Activated B cell treated with CpG ODN at 0.5 μM for 24 hours (primary cell): ENCODE data around the gene FAM180A. TPM values are rescaled to one million over a fixed set of nuclear protein-coding genes. Genes with fewer than 3 reads are reported as not detected.

ENCODE experiments used
- ATAC-seq: fragments of 200-7000 bp; cut with Tn5 transposase; one replicate; pipeline ENCODE4 v1.10.0; 2021; ENCODE audit warnings: low read depth, mild to moderate bottlenecking, moderate library complexity
- CTCF ChIA-PET: fragments of 350-600 bp; sonication (Branson Sonifier 250); formaldehyde crosslinking; loops from one replicate; lab custom pipeline; 2021; ENCODE audit warnings: antibody characterized with exemption; lab: Charles Lee
- POLR2A ChIA-PET: fragments of 350-600 bp; sonication (Branson Sonifier 250); formaldehyde crosslinking; loops from one replicate; lab custom pipeline; 2021; ENCODE audit warnings: antibody characterized with exemption; lab: Charles Lee
- DNase-seq: peaks from one replicate; pipeline ENCODE4 v3.0.0; 2022
- H3K27ac Mint-ChIP-seq: one replicate; pipeline ENCODE4 v1.8.0; 2020; ENCODE audit warnings: mixed read lengths
- H3K27me3 Mint-ChIP-seq: one replicate; pipeline ENCODE4 v1.8.0; 2021; ENCODE audit warnings: mixed read lengths
- H3K36me3 Mint-ChIP-seq: one replicate; pipeline ENCODE4 v1.8.0; 2021; ENCODE audit warnings: low read depth, mixed read lengths
- H3K4me1 Mint-ChIP-seq: one replicate; pipeline ENCODE4 v1.8.0; 2021; ENCODE audit warnings: mixed read lengths
- H3K4me3 Mint-ChIP-seq: one replicate; pipeline ENCODE4 v1.8.0; 2020; ENCODE audit warnings: mild to moderate bottlenecking, mixed read lengths
- H3K9me3 Mint-ChIP-seq: one replicate; pipeline ENCODE4 v1.8.0; 2020; ENCODE audit warnings: mixed read lengths
- CTCF ChIP-seq: fragments of 200-600 bp; IDR thresholded peaks from one replicate; pipeline ENCODE4 v1.8.0; 2022; ENCODE audit warnings: antibody characterized with exemption, mild to moderate bottlenecking
- intact Hi-C: fragments of 100-400 bp; cut with micrococcal nuclease; formaldehyde crosslinking; loops from one replicate; pipeline ENCODE4 v1.15.1; 2024
- total RNA-seq: library from RNA; stranded (reverse); gene quantifications from 2 replicates; pipeline ENCODE4 v1.2.3, GENCODE V29; 2022

Gene FAM180A
- total RNA-seq, 1 donor from 2014 or later = not detected

GRCh38 chr7:135792363-135792668 lies 43.7 kb upstream of the FAM180A start:
- DNase-seq (no peak), ATAC-seq (no peak)
- ChIA-PET CTCF (no interaction called here), POLR2A (no interaction called here)
- intact Hi-C loops = no loop called here
- no peaks in the 10 kb centered on the region for H3K36me3 Mint-ChIP-seq
- no peak for TF ChIP-seq CTCF
- H3K9me3 Mint-ChIP-seq = no peaks in the 10 kb centered on the region
- H3K27me3 Mint-ChIP-seq = peaks cover 14% of the 10 kb centered on the region
- no peak overlapping the region for H3K4me3 Mint-ChIP-seq
- H3K27ac Mint-ChIP-seq = no peak overlapping the region
- no peaks in the 10 kb centered on the region for H3K4me1 Mint-ChIP-seq

GRCh38 chr7:135791543-135792362 lies 43.1 kb upstream of the FAM180A start:
- ATAC-seq (no peak), DNase-seq (no peak)
- ChIA-PET CTCF (interaction anchor here (0.7 kb wide), 1 partner anchor 9 kb away, joined by 4 read pairs; no protein-coding TSS in a partner anchor), POLR2A (no interaction called here)
- H3K9me3 Mint-ChIP-seq = no peaks in the 10 kb centered on the region
- intact Hi-C loops = no loop called here
- H3K27ac Mint-ChIP-seq = no peak overlapping the region
- H3K27me3 Mint-ChIP-seq = peaks cover 14% of the 10 kb centered on the region
- H3K4me3 Mint-ChIP-seq = no peak overlapping the region
- no peaks in the 10 kb centered on the region for H3K36me3 Mint-ChIP-seq
- no peaks in the 10 kb centered on the region for H3K4me1 Mint-ChIP-seq
- no peak for TF ChIP-seq CTCF

GRCh38 chr7:135790371-135790977 lies 41.9 kb upstream of the FAM180A start:
- no peaks in the 10 kb centered on the region for H3K9me3 Mint-ChIP-seq
- no peaks in the 10 kb centered on the region for H3K4me1 Mint-ChIP-seq
- POLR2A ChIA-PET = no interaction called here
- CTCF ChIA-PET = interaction anchor here (0.7 kb wide), 1 partner anchor 10 kb away, joined by 4 read pairs; no protein-coding TSS in a partner anchor
- ATAC-seq (no peak), DNase-seq (no peak)
- H3K4me3 Mint-ChIP-seq = no peak overlapping the region
- intact Hi-C loops = no loop called here
- H3K27ac Mint-ChIP-seq = no peak overlapping the region
- no peak for TF ChIP-seq CTCF
- peaks cover 16% of the 10 kb centered on the region for H3K27me3 Mint-ChIP-seq
- no peaks in the 10 kb centered on the region for H3K36me3 Mint-ChIP-seq

GRCh38 chr7:135789956-135790355 lies 41.3 kb upstream of the FAM180A start:
- H3K4me1 Mint-ChIP-seq = no peaks in the 10 kb centered on the region
- H3K36me3 Mint-ChIP-seq = no peaks in the 10 kb centered on the region
- peaks cover 16% of the 10 kb centered on the region for H3K27me3 Mint-ChIP-seq
- ChIA-PET CTCF (no interaction called here), POLR2A (no interaction called here)
- ATAC-seq (no peak), DNase-seq (no peak)
- no peaks in the 10 kb centered on the region for H3K9me3 Mint-ChIP-seq
- TF ChIP-seq CTCF = no peak
- H3K4me3 Mint-ChIP-seq = no peak overlapping the region
- no peak overlapping the region for H3K27ac Mint-ChIP-seq
- intact Hi-C loops = no loop called here

GRCh38 chr7:135789431-135789830 lies 40.8 kb upstream of the FAM180A start:
- POLR2A ChIA-PET = no interaction called here
- Mint-ChIP-seq H3K27ac (no peak overlapping the region), H3K27me3 (peaks cover 16% of the 10 kb centered on the region), H3K4me1 (no peaks in the 10 kb centered on the region), H3K36me3 (no peaks in the 10 kb centered on the region), H3K9me3 (no peaks in the 10 kb centered on the region), H3K4me3 (no peak overlapping the region)
- ATAC-seq (no peak), DNase-seq (no peak)
- no peak for TF ChIP-seq CTCF
- intact Hi-C loops = no loop called here
- CTCF ChIA-PET = no interaction called here
